Endodermal cell (in vitro differentiated cells): ENCODE data around the gene KCNJ13. TPM values are rescaled to one million over a fixed set of nuclear protein-coding genes. Genes with fewer than 3 reads are reported as not detected.

Experiments
- DNase-seq: peaks from one replicate; pipeline ENCODE4 v3.0.0-alpha.2; 2017
- H3K27ac ChIP-seq: 2 replicates; pipeline ENCODE4 v1.5.1; 2013; ENCODE audit warnings: mild to moderate bottlenecking, low read depth, low read length, moderate library complexity
- H3K27me3 ChIP-seq: 2 replicates; pipeline ENCODE4 v1.6.1; 2013; ENCODE audit warnings: mild to moderate bottlenecking, low read length, moderate library complexity; ENCODE audit not compliant: insufficient read depth, control insufficient read depth, poor library complexity, severe bottlenecking
- H3K36me3 ChIP-seq: 2 replicates; pipeline ENCODE4 v1.7.0; 2013; ENCODE audit warnings: mild to moderate bottlenecking, low read length, moderate library complexity; ENCODE audit not compliant: control insufficient read depth, insufficient read depth
- H3K4me1 ChIP-seq: one replicate; pipeline ENCODE4 v1.7.0; 2013; ENCODE audit warnings: low read length; ENCODE audit not compliant: control insufficient read depth, insufficient read depth
- H3K4me3 ChIP-seq: 2 replicates; pipeline ENCODE4 v1.5.1; 2013; ENCODE audit warnings: mild to moderate bottlenecking, low read length, moderate library complexity
- H3K9ac ChIP-seq: 2 replicates; pipeline ENCODE4 v1.6.1; 2013; ENCODE audit warnings: mild to moderate bottlenecking, low read length, moderate library complexity; ENCODE audit not compliant: poor library complexity, severe bottlenecking; ENCODE audit errors: extremely low read depth
- H3K9me3 ChIP-seq: 2 replicates; pipeline ENCODE4 v1.6.1; 2013; ENCODE audit warnings: mild to moderate bottlenecking, low read length, moderate library complexity; ENCODE audit not compliant: control insufficient read depth
- H3K27ac Mint-ChIP-seq: 2 replicates; pipeline ENCODE4 v1.8.0; 2020; ENCODE audit warnings: mixed read lengths
- H3K27me3 Mint-ChIP-seq: 2 replicates; pipeline ENCODE4 v1.8.0; 2021; ENCODE audit warnings: mild to moderate bottlenecking, mixed read lengths; ENCODE audit not compliant: insufficient read depth
- H3K36me3 Mint-ChIP-seq: 2 replicates; pipeline ENCODE4 v1.8.0; 2020; ENCODE audit warnings: low read depth, mixed read lengths
- H3K4me1 Mint-ChIP-seq: 2 replicates; pipeline ENCODE4 v1.8.0; 2020; ENCODE audit warnings: mixed read lengths
- H3K4me3 Mint-ChIP-seq: 2 replicates; pipeline ENCODE4 v1.8.0; 2020; ENCODE audit warnings: mild to moderate bottlenecking, moderate library complexity, mixed read lengths
- H3K9me3 Mint-ChIP-seq: 2 replicates; pipeline ENCODE4 v1.8.0; 2020; ENCODE audit warnings: mild to moderate bottlenecking, mixed read lengths
- WGBS, 2 experiments: methylation state at CpG; one replicate each; pipeline versions ENCODE4 v1.1.5 to v1.1.7; 2013; ENCODE audit warnings: missing lambda C conversion rate in 2 of 2, mixed read lengths in 1 of 2; ENCODE audit not compliant: insufficient coverage in 1 of 2, insufficient read length in 1 of 2; 5-methylcytosine and 5-hydroxymethylcytosine counted together
- total RNA-seq, 2 donors: library from RNA; stranded (reverse); fragmentation: NEBNext Ultra II Directional in 1 of 2; extraction: Animal tissue kit (Norgen Biotek cat#: 25700) in 1 of 2; gene quantifications; 2 replicates in 1 of 2; 3 replicates in 1 of 2; pipeline ENCODE4 v1.2.1, GENCODE V29; 2021
- TF ChIP-seq, protein P1 (sequence below): fragments of 200-600 bp; sonication (generic); conservative IDR thresholded peaks from 2 replicates; pipeline ENCODE4 v1.5.0; 2021; ENCODE audit warnings: antibody characterized with exemption, mild to moderate bottlenecking

The KCNJ13 gene
- total RNA-seq, 2 donors from 2014 or later: 0.15 to 1.0 TPM

GRCh38 chr2:232750135-232750671, 26.2 kb downstream of the KCNJ13 start:
- Mint-ChIP-seq H3K9me3 (no peaks in the 10 kb centered on the region), H3K27ac (no peak overlapping the region), H3K4me1 (no peaks in the 10 kb centered on the region), H3K36me3 (peaks cover 45% of the 10 kb centered on the region), H3K27me3 (no peaks in the 10 kb centered on the region), H3K4me3 (no peak overlapping the region)
- TF ChIP-seq, protein P1, sequence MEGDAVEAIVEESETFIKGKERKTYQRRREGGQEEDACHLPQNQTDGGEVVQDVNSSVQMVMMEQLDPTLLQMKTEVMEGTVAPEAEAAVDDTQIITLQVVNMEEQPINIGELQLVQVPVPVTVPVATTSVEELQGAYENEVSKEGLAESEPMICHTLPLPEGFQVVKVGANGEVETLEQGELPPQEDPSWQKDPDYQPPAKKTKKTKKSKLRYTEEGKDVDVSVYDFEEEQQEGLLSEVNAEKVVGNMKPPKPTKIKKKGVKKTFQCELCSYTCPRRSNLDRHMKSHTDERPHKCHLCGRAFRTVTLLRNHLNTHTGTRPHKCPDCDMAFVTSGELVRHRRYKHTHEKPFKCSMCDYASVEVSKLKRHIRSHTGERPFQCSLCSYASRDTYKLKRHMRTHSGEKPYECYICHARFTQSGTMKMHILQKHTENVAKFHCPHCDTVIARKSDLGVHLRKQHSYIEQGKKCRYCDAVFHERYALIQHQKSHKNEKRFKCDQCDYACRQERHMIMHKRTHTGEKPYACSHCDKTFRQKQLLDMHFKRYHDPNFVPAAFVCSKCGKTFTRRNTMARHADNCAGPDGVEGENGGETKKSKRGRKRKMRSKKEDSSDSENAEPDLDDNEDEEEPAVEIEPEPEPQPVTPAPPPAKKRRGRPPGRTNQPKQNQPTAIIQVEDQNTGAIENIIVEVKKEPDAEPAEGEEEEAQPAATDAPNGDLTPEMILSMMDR: no peak
- no peak for DNase-seq
- H3K9ac ChIP-seq: no peak overlapping the region
- no peak overlapping the region for H3K27ac ChIP-seq
- no peaks in the 10 kb centered on the region for H3K9me3 ChIP-seq
- 89 to 91% methylated on average over 3 of the region's 4 CpGs for WGBS, 2 experiments
- no peaks in the 10 kb centered on the region for H3K27me3 ChIP-seq
- no peaks in the 10 kb centered on the region for H3K4me1 ChIP-seq
- H3K4me3 ChIP-seq: no peak overlapping the region
- H3K36me3 ChIP-seq: peaks cover 56% of the 10 kb centered on the region

DNA sequence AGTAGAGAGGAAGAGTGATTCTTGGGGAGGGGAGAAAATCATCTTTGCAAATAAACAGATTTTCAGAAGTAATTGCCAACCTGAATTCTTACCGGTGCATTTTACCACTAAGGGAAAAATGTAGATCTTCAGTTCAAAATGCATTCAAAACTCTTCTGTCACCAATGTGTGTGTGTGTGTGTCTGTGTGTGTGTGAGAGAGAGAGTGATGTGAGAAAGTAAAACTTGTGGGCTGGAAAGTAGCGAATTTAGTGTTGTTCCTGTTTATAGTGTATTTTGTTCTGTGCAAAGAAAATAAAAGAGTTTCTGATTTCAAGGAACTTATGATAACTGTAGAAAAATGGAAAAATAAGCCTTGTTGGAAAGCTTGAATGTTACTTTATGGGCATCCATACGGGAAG, 27.0 kb downstream of the KCNJ13 start:
- H3K4me1 ChIP-seq: no peaks in the 10 kb centered on the region
- no peak overlapping the region for H3K9ac ChIP-seq
- H3K36me3 Mint-ChIP-seq: peaks cover 45% of the 10 kb centered on the region
- H3K27ac Mint-ChIP-seq: no peak overlapping the region
- 92 to 99% methylated on average over 2 to 3 of the region's 3 CpGs for WGBS, 2 experiments
- no peaks in the 10 kb centered on the region for H3K27me3 Mint-ChIP-seq
- H3K36me3 ChIP-seq: peaks cover 55% of the 10 kb centered on the region
- H3K4me3 Mint-ChIP-seq: no peak overlapping the region
- no peak for DNase-seq
- no peaks in the 10 kb centered on the region for H3K9me3 ChIP-seq
- H3K4me1 Mint-ChIP-seq: no peaks in the 10 kb centered on the region
- no peak overlapping the region for H3K4me3 ChIP-seq
- H3K27ac ChIP-seq: no peak overlapping the region
- no peaks in the 10 kb centered on the region for H3K27me3 ChIP-seq
- no peaks in the 10 kb centered on the region for H3K9me3 Mint-ChIP-seq
- TF ChIP-seq, protein P1: no peak

- WGBS, 2 experiments: 95% methylated on average over 3 of the region's 3 CpGs; no CpG with 5 or more reads in 1 of the 2 experiments
- no peaks in the 10 kb centered on the region for H3K4me1 Mint-ChIP-seq
Measured at GRCh38 chr2:232748038-232748437, 28.3 kb downstream of the KCNJ13 start.

More at GRCh38 chr2:232748038-232748437, 28.3 kb downstream of the KCNJ13 start:
- peaks cover 40% of the 10 kb centered on the region for H3K36me3 Mint-ChIP-seq
- H3K27me3 Mint-ChIP-seq: no peaks in the 10 kb centered on the region
- H3K4me3 ChIP-seq: no peak overlapping the region
- no peak for DNase-seq
- no peaks in the 10 kb centered on the region for H3K27me3 ChIP-seq
- H3K9me3 Mint-ChIP-seq: no peaks in the 10 kb centered on the region
- peaks cover 60% of the 10 kb centered on the region for H3K36me3 ChIP-seq
- H3K4me3 Mint-ChIP-seq: no peak overlapping the region
- TF ChIP-seq, protein P1: no peak
- H3K9me3 ChIP-seq: no peaks in the 10 kb centered on the region
- H3K27ac ChIP-seq: no peak overlapping the region
- no peak overlapping the region for H3K27ac Mint-ChIP-seq
- H3K4me1 ChIP-seq: no peaks in the 10 kb centered on the region
- no peak overlapping the region for H3K9ac ChIP-seq
